Measurements from ENCODE around the gene TEX53. TPM values are rescaled to one million over a fixed set of nuclear protein-coding genes. Genes with fewer than 3 reads are reported as not detected.

Gene TEX53
- total RNA-seq, 1 experiment from 2014 or later, result not detected

DNA sequence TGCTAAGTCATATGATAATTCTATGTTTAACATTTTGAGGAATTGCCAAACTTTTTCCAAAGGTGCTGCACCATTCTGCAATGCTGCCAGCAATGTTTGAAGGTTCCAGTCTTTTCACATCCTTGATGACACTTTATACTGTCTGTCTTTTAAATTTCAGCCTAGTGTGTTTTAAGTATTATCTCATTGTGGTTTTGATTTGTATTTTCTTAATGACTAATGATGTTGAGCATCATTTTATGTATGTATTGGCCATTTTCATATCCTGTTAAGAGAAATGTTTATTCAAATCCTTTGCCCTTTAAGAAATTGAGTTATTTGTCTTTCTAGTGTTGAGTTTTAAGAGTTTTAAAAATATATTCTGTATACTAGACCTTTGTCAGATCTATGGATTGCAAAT is 29.4 kb upstream of the TEX53 start:
- Mint-ChIP-seq H3K27me3 (ENCODE audit: low read depth) (peaks cover 18% of the 10 kb centered on the region), H3K4me3 (no peak overlapping the region), H3K9me3 (no peaks in the 10 kb centered on the region), H3K36me3 (no peaks in the 10 kb centered on the region), H3K4me1 (0 out of 2 replicates have a peak, but pooled peaks cover 6% of the 10 kb centered on the region), H3K27ac (no peak overlapping the region)
- ChIA-PET POLR2A (no interaction called here), CTCF (no interaction called here)
- DNase-seq (ENCODE audit: low spot score), result no peak
- ATAC-seq, result no peak
- TF ChIP-seq EMX1 (CRISPR knock-in tag; IDR thresholded peaks at IDR 0.05) (no peak), ZBTB21 (CRISPR knock-in tag; IDR thresholded peaks at IDR 0.05; ENCODE audit: borderline replicate concordance) (no peak), ZNF532 (CRISPR knock-in tag; IDR thresholded peaks at IDR 0.05; ENCODE audit: borderline replicate concordance) (no peak), NR3C1 (CRISPR knock-in tag; conservative IDR thresholded peaks at IDR 0.05; ENCODE audit: low read depth) (no peak), ARID4B (CRISPR knock-in tag; IDR thresholded peaks at IDR 0.05; ENCODE audit: borderline replicate concordance) (no peak), PRDM15 (CRISPR knock-in tag; IDR thresholded peaks at IDR 0.05) (no peak), CTCF (IDR thresholded peaks at IDR 0.05) (no peak), NR1H2 (CRISPR knock-in tag; IDR thresholded peaks at IDR 0.05) (no peak), ESRRA (CRISPR knock-in tag; IDR thresholded peaks at IDR 0.05; ENCODE audit: borderline replicate concordance) (no peak), E2F1 (CRISPR knock-in tag; IDR thresholded peaks at IDR 0.05) (no peak), IRF2 (CRISPR knock-in tag; IDR thresholded peaks at IDR 0.05; ENCODE audit: borderline replicate concordance, low read depth) (no peak), ZNF396 (CRISPR knock-in tag; IDR thresholded peaks at IDR 0.05; ENCODE audit: borderline replicate concordance) (no peak)
- TF ChIP-seq, protein P1, sequence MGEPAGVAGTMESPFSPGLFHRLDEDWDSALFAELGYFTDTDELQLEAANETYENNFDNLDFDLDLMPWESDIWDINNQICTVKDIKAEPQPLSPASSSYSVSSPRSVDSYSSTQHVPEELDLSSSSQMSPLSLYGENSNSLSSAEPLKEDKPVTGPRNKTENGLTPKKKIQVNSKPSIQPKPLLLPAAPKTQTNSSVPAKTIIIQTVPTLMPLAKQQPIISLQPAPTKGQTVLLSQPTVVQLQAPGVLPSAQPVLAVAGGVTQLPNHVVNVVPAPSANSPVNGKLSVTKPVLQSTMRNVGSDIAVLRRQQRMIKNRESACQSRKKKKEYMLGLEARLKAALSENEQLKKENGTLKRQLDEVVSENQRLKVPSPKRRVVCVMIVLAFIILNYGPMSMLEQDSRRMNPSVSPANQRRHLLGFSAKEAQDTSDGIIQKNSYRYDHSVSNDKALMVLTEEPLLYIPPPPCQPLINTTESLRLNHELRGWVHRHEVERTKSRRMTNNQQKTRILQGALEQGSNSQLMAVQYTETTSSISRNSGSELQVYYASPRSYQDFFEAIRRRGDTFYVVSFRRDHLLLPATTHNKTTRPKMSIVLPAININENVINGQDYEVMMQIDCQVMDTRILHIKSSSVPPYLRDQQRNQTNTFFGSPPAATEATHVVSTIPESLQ (CRISPR knock-in tag; IDR thresholded peaks at IDR 0.05), result no peak
- TF ChIP-seq, protein P2, sequence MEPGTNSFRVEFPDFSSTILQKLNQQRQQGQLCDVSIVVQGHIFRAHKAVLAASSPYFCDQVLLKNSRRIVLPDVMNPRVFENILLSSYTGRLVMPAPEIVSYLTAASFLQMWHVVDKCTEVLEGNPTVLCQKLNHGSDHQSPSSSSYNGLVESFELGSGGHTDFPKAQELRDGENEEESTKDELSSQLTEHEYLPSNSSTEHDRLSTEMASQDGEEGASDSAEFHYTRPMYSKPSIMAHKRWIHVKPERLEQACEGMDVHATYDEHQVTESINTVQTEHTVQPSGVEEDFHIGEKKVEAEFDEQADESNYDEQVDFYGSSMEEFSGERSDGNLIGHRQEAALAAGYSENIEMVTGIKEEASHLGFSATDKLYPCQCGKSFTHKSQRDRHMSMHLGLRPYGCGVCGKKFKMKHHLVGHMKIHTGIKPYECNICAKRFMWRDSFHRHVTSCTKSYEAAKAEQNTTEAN (CRISPR knock-in tag; IDR thresholded peaks at IDR 0.05), result no peak
- TF ChIP-seq, protein P3, sequence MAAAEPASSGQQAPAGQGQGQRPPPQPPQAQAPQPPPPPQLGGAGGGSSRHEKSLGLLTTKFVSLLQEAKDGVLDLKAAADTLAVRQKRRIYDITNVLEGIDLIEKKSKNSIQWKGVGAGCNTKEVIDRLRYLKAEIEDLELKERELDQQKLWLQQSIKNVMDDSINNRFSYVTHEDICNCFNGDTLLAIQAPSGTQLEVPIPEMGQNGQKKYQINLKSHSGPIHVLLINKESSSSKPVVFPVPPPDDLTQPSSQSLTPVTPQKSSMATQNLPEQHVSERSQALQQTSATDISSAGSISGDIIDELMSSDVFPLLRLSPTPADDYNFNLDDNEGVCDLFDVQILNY (CRISPR knock-in tag; IDR thresholded peaks at IDR 0.05), result no peak

Data from WTC11 (cell line).